Liver (tissue), 9 donors: ENCODE measurements around the gene USH1G. TPM values are rescaled to one million over a fixed set of nuclear protein-coding genes. Genes with fewer than 3 reads are reported as not detected.

Experiments
- DNase-seq: peaks from one replicate; pipeline ENCODE4 v3.0.0-alpha.2; 2017; ENCODE audit warnings: low spot score
- H3K27ac ChIP-seq, 2 donors: one replicate each; pipeline ENCODE4 v1.7.0; 2013; ENCODE audit warnings: inconsistent platforms in 2 of 2, low read length in 2 of 2, control low read depth in 1 of 2, low read depth in 1 of 2, mild to moderate bottlenecking in 1 of 2
- H3K27me3 ChIP-seq, 4 donors: one replicate each; pipeline versions ENCODE4 v1.6.1 to v1.7.0; 2013; ENCODE audit warnings: low read length in 3 of 4, inconsistent platforms in 1 of 4, mild to moderate bottlenecking in 1 of 4, moderate library complexity in 1 of 4; ENCODE audit not compliant: control insufficient read depth in 4 of 4, insufficient read depth in 4 of 4
- H3K36me3 ChIP-seq, 4 donors: one replicate each; pipeline versions ENCODE4 v1.6.1 to v1.7.0; 2013; ENCODE audit warnings: low read length in 3 of 4, mild to moderate bottlenecking in 3 of 4, low read depth in 1 of 4, moderate library complexity in 1 of 4; ENCODE audit not compliant: control insufficient read depth in 4 of 4, insufficient read depth in 3 of 4
- H3K4me1 ChIP-seq, 4 donors: one replicate each; pipeline versions ENCODE4 v1.6.1 to v1.7.0; 2013; ENCODE audit warnings: low read length in 3 of 4, mild to moderate bottlenecking in 3 of 4, moderate library complexity in 1 of 4; ENCODE audit not compliant: control insufficient read depth in 4 of 4, insufficient read depth in 4 of 4
- H3K4me3 ChIP-seq, 3 donors: one replicate each; pipeline versions ENCODE4 v1.6.1 to v1.7.0; 2013; ENCODE audit warnings: low read length in 3 of 3, control low read depth in 1 of 3, low read depth in 1 of 3, mild to moderate bottlenecking in 1 of 3
- H3K9ac ChIP-seq, 2 donors: one replicate each; pipeline ENCODE4 v1.7.0; 2013; ENCODE audit warnings: low read length in 2 of 2, mild to moderate bottlenecking in 2 of 2, moderate library complexity in 2 of 2, control low read depth in 1 of 2, low read depth in 1 of 2
- H3K9me3 ChIP-seq, 4 donors: one replicate each; pipeline versions ENCODE4 v1.6.1 to v1.7.0; 2013; ENCODE audit warnings: low read length in 3 of 4; ENCODE audit not compliant: control insufficient read depth in 4 of 4
- ATF3 ChIP-seq: IDR thresholded peaks from 2 replicates; pipeline ENCODE4 v1.6.1; 2016; ENCODE audit warnings: antibody characterized with exemption
- EGR1 ChIP-seq, 2 donors: IDR thresholded peaks; 2 replicates each; pipeline ENCODE4 v1.6.1; 2016 to 2018; ENCODE audit warnings: antibody characterized with exemption in 2 of 2, low read depth in 2 of 2
- FOXA1 ChIP-seq: IDR thresholded peaks from 2 replicates; pipeline ENCODE4 v1.6.1; 2016; ENCODE audit warnings: antibody characterized with exemption
- FOXA2 ChIP-seq: IDR thresholded peaks from 2 replicates; pipeline ENCODE4 v1.6.1; 2016; ENCODE audit warnings: antibody characterized with exemption
- GABPA ChIP-seq, 2 donors: IDR thresholded peaks in 1 of 2; conservative IDR thresholded peaks in 1 of 2; 2 replicates each; pipeline ENCODE4 v1.6.1; 2016; ENCODE audit warnings: antibody characterized with exemption in 2 of 2, mild to moderate bottlenecking in 1 of 2, moderate library complexity in 1 of 2
- HNF4A ChIP-seq, 2 donors: conservative IDR thresholded peaks; 2 replicates each; pipeline ENCODE4 v1.6.1; 2016; ENCODE audit warnings: antibody characterized with exemption in 2 of 2, mild to moderate bottlenecking in 2 of 2
- HNF4G ChIP-seq: IDR thresholded peaks from 2 replicates; pipeline ENCODE4 v1.6.1; 2016; ENCODE audit warnings: antibody characterized with exemption
- JUND ChIP-seq, 2 donors: IDR thresholded peaks; 2 replicates each; pipeline ENCODE4 v1.6.1; 2016; ENCODE audit warnings: antibody characterized with exemption in 2 of 2
- MAX ChIP-seq: IDR thresholded peaks from 2 replicates; pipeline ENCODE4 v1.6.1; 2016; ENCODE audit warnings: antibody characterized with exemption
- NR2F2 ChIP-seq: IDR thresholded peaks from 2 replicates; pipeline ENCODE4 v1.6.1; 2016; ENCODE audit warnings: antibody characterized with exemption
- RAD21 ChIP-seq, 2 donors: IDR thresholded peaks; 2 replicates each; pipeline ENCODE4 v1.6.1; 2016; ENCODE audit warnings: antibody characterized with exemption in 2 of 2, mild to moderate bottlenecking in 2 of 2
- REST ChIP-seq: IDR thresholded peaks from 2 replicates; pipeline ENCODE4 v1.6.1; 2016; ENCODE audit warnings: antibody characterized with exemption, mild to moderate bottlenecking
- RXRA ChIP-seq, 2 donors: IDR thresholded peaks; 2 replicates each; pipeline ENCODE4 v1.6.1; 2017 to 2018; ENCODE audit warnings: antibody characterized with exemption in 2 of 2, mild to moderate bottlenecking in 1 of 2
- SP1 ChIP-seq: IDR thresholded peaks from 2 replicates; pipeline ENCODE4 v1.6.1; 2018; ENCODE audit warnings: antibody characterized with exemption, mild to moderate bottlenecking
- TAF1 ChIP-seq: conservative IDR thresholded peaks from 2 replicates; pipeline ENCODE4 v1.6.1; 2016; ENCODE audit warnings: antibody characterized with exemption, mild to moderate bottlenecking
- YY1 ChIP-seq: IDR thresholded peaks from 2 replicates; pipeline ENCODE4 v1.6.1; 2016; ENCODE audit warnings: antibody characterized with exemption, mild to moderate bottlenecking
- ZBTB33 ChIP-seq: IDR thresholded peaks from 2 replicates; pipeline ENCODE4 v1.6.1; 2016; ENCODE audit warnings: antibody characterized with exemption
- WGBS: extraction: QIAGEN DNeasy Blood & Tissue Kit; methylation state at CpG from one replicate; pipeline ENCODE4 v1.1.7; 2013; 5-methylcytosine and 5-hydroxymethylcytosine counted together
- polyA plus RNA-seq, 2 donors: library from polyadenylated mRNA; stranded (reverse) in 1 of 2; unstranded in 1 of 2; fragments of 200-250 nt in 1 of 2; fragments of >200 nt in 1 of 2; fragmentation: Nextera tagmentation in 1 of 2; extraction: Ambion mirVana in 1 of 2; gene quantifications; one replicate each; pipeline versions ENCODE4 v1.2.1 to v1.2.3, GENCODE V29; 2013 to 2015
- total RNA-seq, 2 donors: library from RNA; depleted of rRNA; stranded (reverse); fragments of >200 nt; gene quantifications; one replicate each; pipeline ENCODE4 v1.2.3, GENCODE V29; 2014
- TF ChIP-seq, protein P1 (sequence below): fragments of 150-350 bp; IDR thresholded peaks from 2 replicates; pipeline ENCODE4 v1.5.1; 2017; ENCODE audit warnings: improper control_type of control experiment, low read depth, low read length; ENCODE audit not compliant: missing input control
- donor health status: healthy.
- donor health status: healthy.
- donor health status: healthy.
- donor health status: healthy.
- donor health status: healthy.

The USH1G gene
- total and polyA plus RNA-seq, 4 donors: under 0.01 TPM; not detected in 3

GRCh38 chr17:74900208-74900607, 22.8 kb downstream of the USH1G start:
- H3K27me3 ChIP-seq: peaks cover 0 to 3% (median under 1%) of the 10 kb centered on the region in 4 donors
- WGBS: 82% methylated on average over 8 of the region's 8 CpGs

DNA sequence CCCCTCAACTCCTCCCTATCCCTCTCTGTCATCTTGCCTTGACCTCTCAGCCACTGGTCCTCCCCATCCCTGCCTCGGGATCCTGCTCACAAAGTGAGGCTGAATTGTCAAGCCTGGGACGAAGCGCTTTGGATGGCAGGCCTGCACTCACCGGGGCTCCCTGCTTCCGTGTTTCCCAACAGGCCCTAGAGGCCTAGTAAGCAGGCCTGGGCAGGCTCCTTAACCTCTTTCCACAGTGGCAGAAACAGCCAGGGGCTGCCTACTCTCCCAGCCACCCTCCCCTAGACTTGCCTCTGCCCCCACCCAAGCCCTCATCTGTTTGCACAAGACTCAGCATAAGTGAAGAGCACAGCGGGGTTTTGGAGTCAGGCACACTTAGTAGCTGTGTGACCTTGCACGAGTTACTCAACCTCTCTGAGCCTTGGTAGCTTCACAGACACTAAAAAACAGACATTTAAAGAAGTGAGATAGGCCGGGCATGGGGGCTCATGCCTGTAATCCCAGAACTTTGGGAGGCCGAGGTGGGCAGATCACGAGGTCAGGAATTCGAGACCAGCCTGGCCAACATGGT, 24.6 kb downstream of the USH1G start:
- Histone ChIP-seq H3K27me3 (no peaks in the 10 kb centered on the region), H3K4me1 (peaks cover 0 to 5% (median 1%) of the 10 kb centered on the region in 4 donors), H3K4me3 (no peak overlapping the region), H3K9me3 (no peaks in the 10 kb centered on the region), H3K27ac (no peak overlapping the region), H3K9ac (no peak overlapping the region), H3K36me3 (no peaks in the 10 kb centered on the region)
- no peak for DNase-seq
- WGBS: 89% methylated on average over 11 of the region's 11 CpGs
- TF ChIP-seq RXRA (IDR thresholded peaks at IDR 0.05) (no peak), FOXA2 (no peak), MAX (no peak), SP1 (no peak), FOXA1 (no peak), ATF3 (no peak), RAD21 (IDR thresholded peaks at IDR 0.05) (no peak), HNF4G (no peak), TAF1 (no peak), ZBTB33 (no peak), EGR1 (IDR thresholded peaks at IDR 0.05; ENCODE audit: low read depth in 2 of 2) (no peak), JUND (IDR thresholded peaks at IDR 0.05) (no peak), NR2F2 (no peak), REST (no peak), GABPA (IDR thresholded peaks at IDR 0.05 in 1 of 2, conservative IDR thresholded peaks at IDR 0.05 in 1 of 2) (no peak), HNF4A (conservative IDR thresholded peaks at IDR 0.05) (no peak)

More at GRCh38 chr17:74900208-74900607, 22.8 kb downstream of the USH1G start:
- H3K36me3 ChIP-seq: no peaks in the 10 kb centered on the region
- TF ChIP-seq RAD21 (IDR thresholded peaks at IDR 0.05) (no peak), SP1 (no peak), MAX (no peak), HNF4A (conservative IDR thresholded peaks at IDR 0.05) (no peak), HNF4G (no peak), TAF1 (no peak), FOXA1 (no peak), NR2F2 (no peak), GABPA (IDR thresholded peaks at IDR 0.05 in 1 of 2, conservative IDR thresholded peaks at IDR 0.05 in 1 of 2) (no peak), FOXA2 (no peak), ATF3 (no peak), EGR1 (IDR thresholded peaks at IDR 0.05; ENCODE audit: low read depth in 2 of 2) (no peak), JUND (IDR thresholded peaks at IDR 0.05) (no peak), YY1 (no peak), RXRA (IDR thresholded peaks at IDR 0.05) (no peak)
- TF ChIP-seq, protein P1, sequence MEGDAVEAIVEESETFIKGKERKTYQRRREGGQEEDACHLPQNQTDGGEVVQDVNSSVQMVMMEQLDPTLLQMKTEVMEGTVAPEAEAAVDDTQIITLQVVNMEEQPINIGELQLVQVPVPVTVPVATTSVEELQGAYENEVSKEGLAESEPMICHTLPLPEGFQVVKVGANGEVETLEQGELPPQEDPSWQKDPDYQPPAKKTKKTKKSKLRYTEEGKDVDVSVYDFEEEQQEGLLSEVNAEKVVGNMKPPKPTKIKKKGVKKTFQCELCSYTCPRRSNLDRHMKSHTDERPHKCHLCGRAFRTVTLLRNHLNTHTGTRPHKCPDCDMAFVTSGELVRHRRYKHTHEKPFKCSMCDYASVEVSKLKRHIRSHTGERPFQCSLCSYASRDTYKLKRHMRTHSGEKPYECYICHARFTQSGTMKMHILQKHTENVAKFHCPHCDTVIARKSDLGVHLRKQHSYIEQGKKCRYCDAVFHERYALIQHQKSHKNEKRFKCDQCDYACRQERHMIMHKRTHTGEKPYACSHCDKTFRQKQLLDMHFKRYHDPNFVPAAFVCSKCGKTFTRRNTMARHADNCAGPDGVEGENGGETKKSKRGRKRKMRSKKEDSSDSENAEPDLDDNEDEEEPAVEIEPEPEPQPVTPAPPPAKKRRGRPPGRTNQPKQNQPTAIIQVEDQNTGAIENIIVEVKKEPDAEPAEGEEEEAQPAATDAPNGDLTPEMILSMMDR: no peak
- H3K4me3 ChIP-seq: no peak overlapping the region
- H3K9ac ChIP-seq: no peak overlapping the region
- no peak overlapping the region for H3K27ac ChIP-seq
- DNase-seq: no peak
- H3K4me1 ChIP-seq: no peaks in the 10 kb centered on the region
- H3K9me3 ChIP-seq: no peaks in the 10 kb centered on the region
